ENCODE results near the gene RPS16. TPM values are rescaled to one million over a fixed set of nuclear protein-coding genes. Genes with fewer than 3 reads are reported as not detected.
A peak's percentile ranks its signal among the peaks of the same experiment; 100 is the strongest.

Gene RPS16
- polyA plus RNA-seq, 3 donors = 689 to 2,619 (median 1,038) TPM

- H3K4me1 ChIP-seq (ENCODE audit: control insufficient read depth in 1 of 2, insufficient read depth in 2 of 2, low read length in 2 of 2) = no peaks in the 10 kb centered on the region
- Mint-ChIP-seq H3K9me3 (peaks cover 0 to 2% (median 0%) of the 10 kb centered on the region in 7 donors), H3K4me3 (no peak overlapping the region), H3K27me3 (ENCODE audit: low read depth in 3 of 3) (peaks cover 0 to 4% (median 1%) of the 10 kb centered on the region in 3 donors), H3K27ac (peak overlapping the region in 4 of 7 donors; percentile 5 to 80 (median 60)), H3K4me1 (peaks cover 1% of the 10 kb centered on the region), H3K36me3 (peaks cover 37 to 49% of the 10 kb centered on the region in 2 donors)
- intact Hi-C loops (cut with micrococcal nuclease) = no loop called here
- no peak overlapping the region for H3K27ac ChIP-seq (ENCODE audit: low read depth in 1 of 2, low read length in 2 of 2)
- 92% methylated on average over 22 of the region's 35 CpGs for WGBS (ENCODE audit: insufficient coverage)
- H3K4me2 ChIP-seq (replicated peaks; ENCODE audit: extremely low read depth, low read length, poor library complexity, severe bottlenecking) = no peak overlapping the region
- no peak overlapping the region for H3K4me3 ChIP-seq (replicated peaks in 1 of 3; ENCODE audit: low read depth in 2 of 3, low read length in 3 of 3)
- peaks cover 0 to 2% of the 10 kb centered on the region in 2 donors for H3K27me3 ChIP-seq (ENCODE audit: control insufficient read depth in 2 of 2, insufficient read depth in 2 of 2, low read length in 2 of 2)
- H3K9me3 ChIP-seq (replicated peaks in 1 of 2; ENCODE audit: control insufficient read depth in 1 of 2, insufficient read depth in 1 of 2, low read length in 2 of 2) = no peaks in the 10 kb centered on the region
- peaks cover 30 to 52% of the 10 kb centered on the region in 2 donors for H3K36me3 ChIP-seq (replicated peaks in 1 of 2; ENCODE audit: control insufficient read depth in 1 of 2, insufficient read depth in 2 of 2, low read length in 2 of 2)
- no peaks in the 10 kb centered on the region for H3K79me2 ChIP-seq (ENCODE audit: insufficient read depth, low read length)
- peaks cover 22% of the 10 kb centered on the region for H4K20me1 ChIP-seq (ENCODE audit: insufficient read depth, low read length)
- no peak overlapping the region for H3K9ac ChIP-seq (ENCODE audit: insufficient read depth, low read length, poor library complexity, severe bottlenecking)
- no peak overlapping the region for H2AFZ ChIP-seq (ENCODE audit: insufficient read depth, low read depth, low read length, poor library complexity, severe bottlenecking)
- DNase-seq = no peak
- no peak for TF ChIP-seq CTCF (IDR thresholded peaks at IDR 0.05)
These were observed 12.3 kb downstream of the RPS16 start for GRCh38 chr19:39423258-39424086.

GRCh38 chr19:39422020-39422419 is 13.7 kb downstream of the RPS16 start:
- H3K4me3 ChIP-seq (replicated peaks in 1 of 3; ENCODE audit: low read depth in 2 of 3, low read length in 3 of 3) = no peak overlapping the region
- H3K27me3 ChIP-seq (ENCODE audit: control insufficient read depth in 2 of 2, insufficient read depth in 2 of 2, low read length in 2 of 2) = no peaks in the 10 kb centered on the region
- H3K79me2 ChIP-seq (ENCODE audit: insufficient read depth, low read length) = no peaks in the 10 kb centered on the region
- no peak overlapping the region for H2AFZ ChIP-seq (ENCODE audit: insufficient read depth, low read depth, low read length, poor library complexity, severe bottlenecking)
- intact Hi-C loops (cut with micrococcal nuclease) = no loop called here
- Mint-ChIP-seq H3K4me1 (peaks cover 3% of the 10 kb centered on the region), H3K27me3 (ENCODE audit: low read depth in 3 of 3) (peaks cover 0 to 1% (median 0%) of the 10 kb centered on the region in 3 donors), H3K4me3 (no peak overlapping the region), H3K36me3 (peaks cover 42 to 58% of the 10 kb centered on the region in 2 donors), H3K9me3 (peaks cover 0 to 2% (median 0%) of the 10 kb centered on the region in 7 donors), H3K27ac (peak overlapping the region in 3 of 7 donors; percentile 37 to 74 (median 67))
- no peaks in the 10 kb centered on the region for H3K9me3 ChIP-seq (replicated peaks in 1 of 2; ENCODE audit: control insufficient read depth in 1 of 2, insufficient read depth in 1 of 2, low read length in 2 of 2)
- H4K20me1 ChIP-seq (ENCODE audit: insufficient read depth, low read length) = peaks cover 33% of the 10 kb centered on the region
- no peak overlapping the region for H3K27ac ChIP-seq (ENCODE audit: low read depth in 1 of 2, low read length in 2 of 2)
- peaks cover 30 to 54% of the 10 kb centered on the region in 2 donors for H3K36me3 ChIP-seq (replicated peaks in 1 of 2; ENCODE audit: control insufficient read depth in 1 of 2, insufficient read depth in 2 of 2, low read length in 2 of 2)
- H3K9ac ChIP-seq (ENCODE audit: insufficient read depth, low read length, poor library complexity, severe bottlenecking) = no peak overlapping the region
- H3K4me2 ChIP-seq (replicated peaks; ENCODE audit: extremely low read depth, low read length, poor library complexity, severe bottlenecking) = no peak overlapping the region
- DNase-seq = peak in 1 of 3 donors; percentile 35
- no peaks in the 10 kb centered on the region for H3K4me1 ChIP-seq (ENCODE audit: control insufficient read depth in 1 of 2, insufficient read depth in 2 of 2, low read length in 2 of 2)
- WGBS (ENCODE audit: insufficient coverage) = 100% methylated on average over 2 of the region's 5 CpGs
- no peak for TF ChIP-seq CTCF (IDR thresholded peaks at IDR 0.05)
